ENCODE results near the gene NAALADL2.

The NAALADL2 gene

GRCh38 chr3:175057401-175057800, 198.3 kb downstream of the NAALADL2 start:
- DNase-seq (ENCODE audit: low read depth), result no peak
- no peak overlapping the region for H3K4me3 ChIP-seq (ENCODE audit: low read depth, low read length)
- TF ChIP-seq CTCF (IDR thresholded peaks at IDR 0.05; ENCODE audit: insufficient read depth, low read depth, low read length, missing control alignments), result no peak

- H3K4me3 ChIP-seq (ENCODE audit: low read depth, low read length), result no peak overlapping the region
- DNase-seq (ENCODE audit: low read depth), result no peak
- no peak for TF ChIP-seq CTCF (IDR thresholded peaks at IDR 0.05; ENCODE audit: insufficient read depth, low read depth, low read length, missing control alignments)
These were observed 200.7 kb downstream of the NAALADL2 start for GRCh38 chr3:175059788-175060187.

GRCh38 chr3:175065497-175065896, 206.4 kb downstream of the NAALADL2 start:
- TF ChIP-seq CTCF (IDR thresholded peaks at IDR 0.05; ENCODE audit: insufficient read depth, low read depth, low read length, missing control alignments), result no peak
- no peak overlapping the region for H3K4me3 ChIP-seq (ENCODE audit: low read depth, low read length)
- no peak for DNase-seq (ENCODE audit: low read depth)

- no peak overlapping the region for H3K4me3 ChIP-seq (ENCODE audit: low read depth, low read length)
- no peak for DNase-seq (ENCODE audit: low read depth)
- no peak for TF ChIP-seq CTCF (IDR thresholded peaks at IDR 0.05; ENCODE audit: insufficient read depth, low read depth, low read length, missing control alignments)
These were observed 207.7 kb downstream of the NAALADL2 start for GRCh38 chr3:175066617-175067415.

GRCh38 chr3:175068587-175068986, 209.5 kb downstream of the NAALADL2 start:
- H3K4me3 ChIP-seq (ENCODE audit: low read depth, low read length), result no peak overlapping the region
- DNase-seq (ENCODE audit: low read depth), result no peak
- TF ChIP-seq CTCF (IDR thresholded peaks at IDR 0.05; ENCODE audit: insufficient read depth, low read depth, low read length, missing control alignments), result no peak

- no peak for DNase-seq (ENCODE audit: low read depth)
- no peak overlapping the region for H3K4me3 ChIP-seq (ENCODE audit: low read depth, low read length)
- TF ChIP-seq CTCF (IDR thresholded peaks at IDR 0.05; ENCODE audit: insufficient read depth, low read depth, low read length, missing control alignments), result no peak
These were observed 211.8 kb downstream of the NAALADL2 start for GRCh38 chr3:175070946-175071345.

All from GM12865 (cell line).